Mesendoderm (in vitro differentiated cells): ENCODE data around the gene NPAS3.

Experiments
- DNase-seq: peaks from one replicate; pipeline ENCODE4 v3.0.0; 2013
- H2AK5ac ChIP-seq: 2 replicates; pipeline ENCODE4 v1.6.1; 2013; ENCODE audit warnings: low read length, inconsistent platforms
- H2BK120ac ChIP-seq: 2 replicates; pipeline ENCODE4 v1.6.1; 2013; ENCODE audit warnings: low read depth, mild to moderate bottlenecking, low read length, moderate library complexity, mixed read lengths
- H2BK15ac ChIP-seq: replicated peaks from 2 replicates; pipeline ENCODE4 v1.6.1; 2013; ENCODE audit warnings: low read depth, mild to moderate bottlenecking, moderate library complexity
- H2BK5ac ChIP-seq: 2 replicates; pipeline ENCODE4 v1.6.1; 2013; ENCODE audit warnings: low read length, inconsistent platforms
- H3K18ac ChIP-seq: 2 replicates; pipeline ENCODE4 v1.6.1; 2013; ENCODE audit warnings: mild to moderate bottlenecking, low read length, mixed read lengths
- H3K23ac ChIP-seq: one replicate; pipeline ENCODE4 v1.6.1; 2013; ENCODE audit warnings: low read length
- H3K27ac ChIP-seq: 2 replicates; pipeline ENCODE4 v1.5.1; 2013; ENCODE audit warnings: low read depth, mild to moderate bottlenecking, inconsistent platforms, low read length, moderate library complexity
- H3K27me3 ChIP-seq: 2 replicates; pipeline ENCODE4 v1.6.1; 2013; ENCODE audit warnings: low read length, control low read depth, mild to moderate bottlenecking, inconsistent platforms; ENCODE audit not compliant: insufficient read depth, poor library complexity
- H3K36me3 ChIP-seq: 2 replicates; pipeline ENCODE4 v1.6.1; 2013; ENCODE audit warnings: low read length, inconsistent platforms; ENCODE audit not compliant: control insufficient read depth, insufficient read depth
- H3K4ac ChIP-seq: one replicate; pipeline ENCODE4 v1.6.1; 2013; ENCODE audit warnings: low read depth, mild to moderate bottlenecking, low read length, moderate library complexity
- H3K4me1 ChIP-seq: 2 replicates; pipeline ENCODE4 v1.6.1; 2013; ENCODE audit warnings: low read depth, low read length, inconsistent platforms; ENCODE audit not compliant: control insufficient read depth
- H3K4me2 ChIP-seq: 2 replicates; pipeline ENCODE4 v1.6.1; 2013; ENCODE audit warnings: low read length
- H3K4me3 ChIP-seq: 2 replicates; pipeline ENCODE4 v1.5.1; 2013; ENCODE audit warnings: mild to moderate bottlenecking, low read length
- H3K56ac ChIP-seq: one replicate; pipeline ENCODE4 v1.6.1; 2013; ENCODE audit warnings: low read length
- H3K79me1 ChIP-seq: 2 replicates; pipeline ENCODE4 v1.6.1; 2013; ENCODE audit warnings: low read length, inconsistent platforms
- H3K79me2 ChIP-seq: 2 replicates; pipeline ENCODE4 v1.6.1; 2013; ENCODE audit warnings: mild to moderate bottlenecking, low read length; ENCODE audit not compliant: control insufficient read depth, insufficient read depth
- H3K9ac ChIP-seq: 2 replicates; pipeline ENCODE4 v1.6.1; 2013; ENCODE audit warnings: low read length, inconsistent platforms
- H4K5ac ChIP-seq: one replicate; pipeline ENCODE4 v1.6.1; 2013; ENCODE audit warnings: low read length
- H4K8ac ChIP-seq: one replicate; pipeline ENCODE4 v1.6.1; 2013; ENCODE audit warnings: low read depth, mild to moderate bottlenecking, control low read depth, low read length, moderate library complexity
- WGBS: extraction: QIAGEN DNeasy Blood & Tissue Kit; methylation state at CpG from one replicate; pipeline ENCODE4 v1.1.7; 2013; ENCODE audit warnings: low lambda C conversion rate, missing lambda C conversion rate; ENCODE audit not compliant: insufficient coverage; ENCODE audit errors: extremely low coverage; 5-methylcytosine and 5-hydroxymethylcytosine counted together

NPAS3 gene

GRCh38 chr14:32985866-32986265 lies 47.2 kb downstream of the NPAS3 start:
- Histone ChIP-seq H3K18ac (no peak overlapping the region), H2AK5ac (no peak overlapping the region), H3K4me2 (no peak overlapping the region), H3K4ac (no peak overlapping the region), H3K36me3 (no peaks in the 10 kb centered on the region), H3K27ac (no peak overlapping the region), H3K79me1 (no peaks in the 10 kb centered on the region), H2BK15ac (no peak overlapping the region), H2BK5ac (no peak overlapping the region), H3K4me3 (no peak overlapping the region), H3K27me3 (no peaks in the 10 kb centered on the region), H4K5ac (no peak overlapping the region), H4K8ac (no peak overlapping the region), H3K9ac (no peak overlapping the region), H3K79me2 (no peaks in the 10 kb centered on the region), H3K4me1 (no peaks in the 10 kb centered on the region), H3K56ac (no peak overlapping the region), H3K23ac (no peak overlapping the region), H2BK120ac (no peak overlapping the region)
- DNase-seq = no peak
- WGBS = no CpG with 5 or more reads among the region's 8 CpGs

- H3K23ac ChIP-seq = no peak overlapping the region
- H2BK15ac ChIP-seq = no peak overlapping the region
- H3K36me3 ChIP-seq = no peaks in the 10 kb centered on the region
- no peak overlapping the region for H3K4me2 ChIP-seq
- no peak overlapping the region for H2BK5ac ChIP-seq
- no peak overlapping the region for H3K56ac ChIP-seq
- no peaks in the 10 kb centered on the region for H3K79me2 ChIP-seq
- H2AK5ac ChIP-seq = no peak overlapping the region
- no peak overlapping the region for H3K18ac ChIP-seq
- no peak overlapping the region for H4K8ac ChIP-seq
- H3K4me3 ChIP-seq = no peak overlapping the region
- no peaks in the 10 kb centered on the region for H3K27me3 ChIP-seq
- no peak overlapping the region for H3K4ac ChIP-seq
- H2BK120ac ChIP-seq = no peak overlapping the region
- peak; percentile 79 for DNase-seq
- WGBS = no CpG with 5 or more reads among the region's 7 CpGs
- no peak overlapping the region for H3K27ac ChIP-seq
- H3K4me1 ChIP-seq = no peaks in the 10 kb centered on the region
- no peak overlapping the region for H4K5ac ChIP-seq
- no peak overlapping the region for H3K9ac ChIP-seq
- H3K79me1 ChIP-seq = no peaks in the 10 kb centered on the region
Observed at GRCh38 chr14:32986791-32987540, 48.3 kb downstream of the NPAS3 start.

GRCh38 chr14:32991691-32992090 lies 53.0 kb downstream of the NPAS3 start:
- Histone ChIP-seq H3K4me1 (no peaks in the 10 kb centered on the region), H4K5ac (no peak overlapping the region), H2BK5ac (no peak overlapping the region), H3K36me3 (no peaks in the 10 kb centered on the region), H2AK5ac (no peak overlapping the region), H3K79me1 (no peaks in the 10 kb centered on the region), H3K27me3 (no peaks in the 10 kb centered on the region), H3K4ac (no peak overlapping the region), H3K18ac (no peak overlapping the region), H3K56ac (no peak overlapping the region), H2BK15ac (no peak overlapping the region), H3K27ac (no peak overlapping the region), H2BK120ac (no peak overlapping the region), H3K4me3 (no peak overlapping the region), H4K8ac (no peak overlapping the region), H3K79me2 (no peaks in the 10 kb centered on the region), H3K4me2 (no peak overlapping the region), H3K23ac (no peak overlapping the region), H3K9ac (no peak overlapping the region)
- no CpG with 5 or more reads among the region's 4 CpGs for WGBS
- DNase-seq = no peak

GRCh38 chr14:32993921-32994320 lies 55.2 kb downstream of the NPAS3 start:
- H3K4ac ChIP-seq = no peak overlapping the region
- no peak overlapping the region for H3K4me2 ChIP-seq
- no peak overlapping the region for H3K9ac ChIP-seq
- no peaks in the 10 kb centered on the region for H3K27me3 ChIP-seq
- no peak overlapping the region for H3K56ac ChIP-seq
- H3K18ac ChIP-seq = no peak overlapping the region
- no peak overlapping the region for H3K27ac ChIP-seq
- no peak overlapping the region for H3K23ac ChIP-seq
- no peak overlapping the region for H2BK120ac ChIP-seq
- DNase-seq = no peak
- no peak overlapping the region for H2BK5ac ChIP-seq
- no peaks in the 10 kb centered on the region for H3K4me1 ChIP-seq
- no peaks in the 10 kb centered on the region for H3K79me2 ChIP-seq
- no peaks in the 10 kb centered on the region for H3K79me1 ChIP-seq
- H2BK15ac ChIP-seq = no peak overlapping the region
- H3K4me3 ChIP-seq = no peak overlapping the region
- no peak overlapping the region for H4K8ac ChIP-seq
- no peak overlapping the region for H2AK5ac ChIP-seq
- H3K36me3 ChIP-seq = no peaks in the 10 kb centered on the region
- no peak overlapping the region for H4K5ac ChIP-seq

GRCh38 chr14:32996343-32996742 lies 57.7 kb downstream of the NPAS3 start:
- Histone ChIP-seq H3K4me1 (no peaks in the 10 kb centered on the region), H4K5ac (no peak overlapping the region), H3K36me3 (no peaks in the 10 kb centered on the region), H3K4me3 (no peak overlapping the region), H3K79me2 (no peaks in the 10 kb centered on the region), H2BK15ac (no peak overlapping the region), H3K9ac (no peak overlapping the region), H4K8ac (no peak overlapping the region), H3K4ac (no peak overlapping the region), H3K79me1 (no peaks in the 10 kb centered on the region), H3K27ac (no peak overlapping the region), H2BK120ac (no peak overlapping the region), H2AK5ac (no peak overlapping the region), H2BK5ac (no peak overlapping the region), H3K56ac (no peak overlapping the region), H3K4me2 (no peak overlapping the region), H3K23ac (no peak overlapping the region), H3K18ac (no peak overlapping the region), H3K27me3 (no peaks in the 10 kb centered on the region)
- DNase-seq = no peak
- WGBS = no CpG with 5 or more reads among the region's 3 CpGs

GRCh38 chr14:32998433-32998832 lies 59.8 kb downstream of the NPAS3 start:
- H2AK5ac ChIP-seq = no peak overlapping the region
- H3K4ac ChIP-seq = no peak overlapping the region
- no peaks in the 10 kb centered on the region for H3K27me3 ChIP-seq
- H4K8ac ChIP-seq = no peak overlapping the region
- no peaks in the 10 kb centered on the region for H3K79me2 ChIP-seq
- H2BK120ac ChIP-seq = no peak overlapping the region
- H3K4me1 ChIP-seq = no peaks in the 10 kb centered on the region
- no peak overlapping the region for H3K27ac ChIP-seq
- H3K23ac ChIP-seq = no peak overlapping the region
- peak; percentile 66 for DNase-seq
- no peaks in the 10 kb centered on the region for H3K79me1 ChIP-seq
- no peak overlapping the region for H2BK5ac ChIP-seq
- no peak overlapping the region for H3K18ac ChIP-seq
- no peak overlapping the region for H3K4me3 ChIP-seq
- no peak overlapping the region for H2BK15ac ChIP-seq
- H3K9ac ChIP-seq = no peak overlapping the region
- H3K4me2 ChIP-seq = no peak overlapping the region
- no peak overlapping the region for H4K5ac ChIP-seq
- H3K56ac ChIP-seq = no peak overlapping the region
- no peaks in the 10 kb centered on the region for H3K36me3 ChIP-seq
